Liver (tissue), 2 donors: Measurements from ENCODE around the gene TRIM58.

Experiments
- CTCF ChIP-seq: fragments of 150-350 bp; IDR thresholded peaks from 2 replicates; pipeline ENCODE4 v1.5.1; 2017; ENCODE audit warnings: improper control_type of control experiment, low read depth, low read length; ENCODE audit not compliant: missing input control
- YY1 ChIP-seq: IDR thresholded peaks from 2 replicates; pipeline ENCODE4 v1.6.1; 2016; ENCODE audit warnings: antibody characterized with exemption, mild to moderate bottlenecking
- TF ChIP-seq, protein P1 (sequence below): IDR thresholded peaks from 2 replicates; pipeline ENCODE4 v1.6.1; 2016; ENCODE audit warnings: antibody characterized with exemption
- TF ChIP-seq, protein P2 (sequence below): IDR thresholded peaks from 2 replicates; pipeline ENCODE4 v1.6.1; 2016; ENCODE audit warnings: antibody characterized with exemption
- donor health status: healthy.

GRCh38 chr1:247906504-247907047 is 49.6 kb downstream of the TRIM58 start:
- TF ChIP-seq CTCF (no peak), YY1 (no peak)
- TF ChIP-seq, protein P1, sequence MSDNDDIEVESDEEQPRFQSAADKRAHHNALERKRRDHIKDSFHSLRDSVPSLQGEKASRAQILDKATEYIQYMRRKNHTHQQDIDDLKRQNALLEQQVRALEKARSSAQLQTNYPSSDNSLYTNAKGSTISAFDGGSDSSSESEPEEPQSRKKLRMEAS = no peak
- TF ChIP-seq, protein P2, sequence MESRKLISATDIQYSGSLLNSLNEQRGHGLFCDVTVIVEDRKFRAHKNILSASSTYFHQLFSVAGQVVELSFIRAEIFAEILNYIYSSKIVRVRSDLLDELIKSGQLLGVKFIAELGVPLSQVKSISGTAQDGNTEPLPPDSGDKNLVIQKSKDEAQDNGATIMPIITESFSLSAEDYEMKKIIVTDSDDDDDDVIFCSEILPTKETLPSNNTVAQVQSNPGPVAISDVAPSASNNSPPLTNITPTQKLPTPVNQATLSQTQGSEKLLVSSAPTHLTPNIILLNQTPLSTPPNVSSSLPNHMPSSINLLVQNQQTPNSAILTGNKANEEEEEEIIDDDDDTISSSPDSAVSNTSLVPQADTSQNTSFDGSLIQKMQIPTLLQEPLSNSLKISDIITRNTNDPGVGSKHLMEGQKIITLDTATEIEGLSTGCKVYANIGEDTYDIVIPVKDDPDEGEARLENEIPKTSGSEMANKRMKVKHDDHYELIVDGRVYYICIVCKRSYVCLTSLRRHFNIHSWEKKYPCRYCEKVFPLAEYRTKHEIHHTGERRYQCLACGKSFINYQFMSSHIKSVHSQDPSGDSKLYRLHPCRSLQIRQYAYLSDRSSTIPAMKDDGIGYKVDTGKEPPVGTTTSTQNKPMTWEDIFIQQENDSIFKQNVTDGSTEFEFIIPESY = no peak
